KOPT-K1 (cell line): ENCODE measurements around the gene MYH9.
"Not testable (repeated sequence)": the region's sequence is repeated elsewhere in the genome, so short reads cannot be mapped to it uniquely, and the experiment has no call there.

Experiments
- H3K27ac ChIP-seq: fragments of 200-600 bp; sonication (generic); 2 replicates; pipeline ENCODE4 v1.5.1; 2016; ENCODE audit warnings: antibody characterized with exemption, mild to moderate bottlenecking, low read depth, low read length; ENCODE audit not compliant: poor library complexity, severe bottlenecking
- H3K36me3 ChIP-seq: fragments of 200-600 bp; sonication (generic); 2 replicates; pipeline ENCODE4 v1.5.1; 2017; ENCODE audit warnings: antibody characterized with exemption, mild to moderate bottlenecking, low read length, moderate library complexity; ENCODE audit not compliant: insufficient read depth
- H3K9me3 ChIP-seq: fragments of 200-600 bp; sonication (generic); 2 replicates; pipeline ENCODE4 v1.5.1; 2017; ENCODE audit warnings: antibody characterized with exemption, low read length, mild to moderate bottlenecking; ENCODE audit not compliant: insufficient read depth, poor library complexity, severe bottlenecking

MYH9 gene

GRCh38 chr22:36387959-36388726, at the start of gene MYH9:
TSS of gene MYH9 (minus strand) at chr22:36387967. CDS start at chr22:36349236, 38,731 bp downstream.
- H3K36me3 ChIP-seq: peaks cover 3% of the 10 kb centered on the region
- no peaks in the 10 kb centered on the region for H3K9me3 ChIP-seq
- H3K27ac ChIP-seq: peak within 1 kb of the TSS; percentile 81

DNA sequence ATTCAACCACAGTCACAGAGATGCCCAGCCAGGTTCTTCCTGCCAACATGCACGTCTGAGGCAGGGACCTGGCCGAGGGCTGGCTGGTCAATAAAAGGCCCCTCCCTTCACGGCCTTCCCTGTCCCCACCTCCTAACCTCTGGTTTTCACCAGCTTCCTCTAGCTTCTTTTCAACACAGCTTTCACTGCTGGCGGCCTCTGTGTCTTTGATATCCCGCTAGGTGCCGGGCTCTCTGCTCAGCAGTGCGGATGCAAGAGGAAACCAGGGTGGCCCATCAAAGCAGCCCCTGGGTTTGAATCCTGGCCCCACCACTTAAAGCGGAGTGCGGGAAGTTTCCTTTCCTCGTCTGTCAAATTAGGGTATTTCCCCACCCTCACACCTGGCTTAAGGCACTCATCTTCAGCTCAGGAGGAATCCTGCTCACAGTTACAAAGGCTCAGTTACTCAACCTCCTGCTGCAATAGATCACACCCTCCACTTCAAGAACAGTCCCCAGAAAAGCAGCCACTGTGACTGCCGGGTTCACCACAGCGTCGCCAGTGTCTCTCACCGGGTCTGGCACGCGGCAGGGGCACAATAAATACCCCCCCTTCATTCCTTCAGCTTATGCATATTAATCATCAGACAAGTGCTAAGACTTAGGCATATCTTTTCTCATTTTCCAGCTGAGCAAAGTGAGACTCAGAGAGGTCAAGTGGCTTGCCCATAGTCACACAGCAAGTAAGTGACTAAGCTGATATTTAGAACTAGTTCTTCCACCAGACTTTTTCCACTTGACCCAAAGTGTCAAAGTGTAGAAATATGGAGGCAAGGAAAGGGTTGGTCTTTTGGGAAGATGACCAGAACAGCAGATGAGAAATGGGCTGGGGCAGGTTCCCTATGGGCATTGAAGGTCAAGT, 48.0 kb upstream of the MYH9 start:
- Histone ChIP-seq H3K27ac (peak overlapping the region; percentile 9), H3K36me3 (no peaks in the 10 kb centered on the region), H3K9me3 (no peaks in the 10 kb centered on the region)

DNA sequence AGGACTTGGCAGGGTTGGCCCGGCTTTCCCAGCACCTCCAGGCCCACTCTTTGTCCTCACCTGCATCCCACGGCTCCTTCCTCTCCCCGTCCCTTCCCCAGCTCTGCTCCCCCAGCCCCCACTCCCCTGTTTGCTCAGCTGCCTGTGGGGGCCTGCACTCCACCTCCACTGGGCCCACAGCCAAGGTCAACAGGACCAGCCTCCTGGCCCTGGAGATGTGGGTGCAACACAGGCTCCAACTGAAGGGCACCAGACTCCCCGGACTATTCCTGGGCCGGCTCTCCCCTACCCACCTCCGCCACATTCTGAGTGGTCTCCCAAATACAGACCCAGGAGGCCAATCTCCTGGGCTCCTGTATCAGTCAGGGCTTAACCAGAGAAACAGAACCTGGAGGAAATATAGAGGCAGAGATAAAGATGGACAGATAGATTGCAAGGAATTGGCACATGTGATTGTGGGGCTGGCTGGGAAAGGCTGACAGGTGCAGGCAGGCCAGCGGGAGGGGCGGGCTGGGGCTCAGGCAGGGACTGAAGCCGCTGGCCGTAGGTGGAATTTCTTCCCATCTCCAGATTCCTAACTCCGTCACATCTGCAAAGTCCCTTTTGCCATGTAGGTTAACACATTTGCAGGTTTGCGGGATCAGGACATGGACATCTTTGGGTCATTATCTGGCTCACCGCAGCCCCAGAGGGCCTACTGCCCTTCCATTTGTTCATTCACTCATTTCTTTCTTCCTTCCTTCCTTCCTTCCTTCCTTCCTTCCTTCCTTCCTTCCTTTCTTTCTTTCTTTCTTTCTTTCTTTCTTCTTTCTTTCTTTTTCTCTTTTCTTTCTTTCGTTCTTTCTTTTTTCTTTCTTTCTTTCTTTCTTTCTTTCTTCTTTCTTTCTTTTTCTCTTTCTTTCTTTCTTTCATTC, 45.8 kb upstream of the MYH9 start:
- Histone ChIP-seq H3K27ac (no peak overlapping the region), H3K36me3 (no peaks in the 10 kb centered on the region), H3K9me3 (no peaks in the 10 kb centered on the region)

DNA sequence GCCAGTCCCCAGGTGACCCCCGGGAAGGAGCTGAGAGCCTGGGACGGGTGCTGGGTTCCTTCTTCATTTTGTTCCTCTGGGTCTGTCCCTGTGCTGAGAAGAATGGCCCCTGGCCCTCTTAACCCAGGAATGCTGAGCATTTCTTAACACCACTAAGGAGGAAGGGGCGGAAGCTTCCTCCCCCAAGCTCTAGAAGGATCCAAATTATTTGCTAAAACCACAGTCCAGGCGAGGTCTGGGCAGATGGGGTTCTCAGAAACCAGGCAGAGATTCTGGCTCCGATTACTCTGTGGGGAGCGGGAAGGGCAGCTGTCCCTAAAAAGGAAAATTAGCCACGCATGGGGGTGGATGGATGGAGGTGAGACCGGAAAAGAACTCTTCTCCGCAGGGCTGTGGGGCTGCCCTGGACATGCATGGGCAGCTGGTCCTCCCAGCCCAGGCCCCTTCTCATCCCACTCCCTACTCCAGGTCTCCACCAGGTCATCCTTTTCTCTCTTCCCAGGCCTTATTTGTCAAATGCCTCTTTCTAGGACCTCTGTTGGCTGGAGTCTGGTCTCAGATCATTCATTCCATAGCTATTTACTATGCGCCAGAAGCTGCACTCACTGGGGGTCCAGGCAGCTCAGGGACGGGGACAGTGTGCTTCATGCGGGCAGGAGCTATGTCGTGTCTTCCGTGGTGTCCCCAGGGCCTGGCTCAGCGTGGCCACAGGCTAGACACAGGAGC, 45.0 kb upstream of the MYH9 start:
- Histone ChIP-seq H3K27ac (no peak overlapping the region), H3K9me3 (no peaks in the 10 kb centered on the region), H3K36me3 (no peaks in the 10 kb centered on the region)

DNA sequence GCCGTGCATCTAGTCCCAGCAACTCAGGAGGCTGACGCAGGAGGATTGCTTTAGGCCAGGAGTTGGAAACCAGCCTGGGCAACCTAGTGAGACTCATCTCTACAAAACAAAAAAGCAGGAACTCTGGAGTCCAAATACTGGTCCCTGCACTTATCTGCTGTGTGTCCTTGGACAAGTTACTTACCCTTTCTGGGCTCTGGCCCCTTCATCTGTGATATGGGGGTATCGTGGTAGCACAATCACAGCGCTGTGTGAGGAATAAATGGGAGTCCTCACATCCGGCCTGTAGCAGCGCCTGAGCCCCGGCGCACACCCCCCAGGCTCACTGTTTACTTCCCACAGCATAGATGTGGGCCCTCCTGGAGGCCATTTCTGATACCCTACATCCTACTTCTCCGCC, 44.2 kb upstream of the MYH9 start:
- H3K27ac ChIP-seq: no peak overlapping the region
- no peaks in the 10 kb centered on the region for H3K36me3 ChIP-seq
- H3K9me3 ChIP-seq: no peaks in the 10 kb centered on the region

- H3K27ac ChIP-seq: no peak overlapping the region
- H3K9me3 ChIP-seq: no peaks in the 10 kb centered on the region
- H3K36me3 ChIP-seq: no peaks in the 10 kb centered on the region
Observed at GRCh38 chr22:36430863-36431262, 43.1 kb upstream of the MYH9 start.

GRCh38 chr22:36427952-36428351, 40.2 kb upstream of the MYH9 start:
- not testable (repeated sequence) for H3K9me3 ChIP-seq, H3K27ac ChIP-seq, H3K36me3 ChIP-seq

DNA sequence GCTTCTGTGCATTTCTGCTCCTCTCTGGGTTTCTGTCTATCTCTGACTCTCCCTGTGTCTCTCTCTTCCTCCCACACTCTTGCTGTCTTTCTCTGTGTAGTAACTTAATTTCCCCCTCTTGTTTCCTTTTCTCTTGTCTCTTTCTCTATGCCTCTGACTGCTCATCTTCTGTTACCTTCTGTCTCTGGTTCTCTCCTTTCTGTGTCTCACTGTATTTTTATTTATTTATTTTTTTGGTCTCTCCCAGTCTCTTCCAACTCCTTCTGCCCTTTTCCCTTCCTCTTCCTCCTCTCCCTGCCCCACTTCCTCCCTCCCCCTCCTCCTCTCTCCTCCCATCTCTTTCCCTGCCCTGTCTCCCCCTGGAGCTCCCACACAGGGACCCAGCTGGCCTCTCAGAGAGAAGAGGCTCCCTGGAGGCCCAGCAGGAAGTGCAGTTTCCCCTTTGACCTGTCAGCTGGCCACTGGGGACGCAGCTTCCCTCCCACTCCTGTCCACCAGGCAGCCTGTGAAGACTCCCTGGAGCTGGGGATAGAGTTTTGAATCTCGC, 38.3 kb upstream of the MYH9 start:
- no peaks in the 10 kb centered on the region for H3K9me3 ChIP-seq
- H3K36me3 ChIP-seq: no peaks in the 10 kb centered on the region
- no peak overlapping the region for H3K27ac ChIP-seq

DNA sequence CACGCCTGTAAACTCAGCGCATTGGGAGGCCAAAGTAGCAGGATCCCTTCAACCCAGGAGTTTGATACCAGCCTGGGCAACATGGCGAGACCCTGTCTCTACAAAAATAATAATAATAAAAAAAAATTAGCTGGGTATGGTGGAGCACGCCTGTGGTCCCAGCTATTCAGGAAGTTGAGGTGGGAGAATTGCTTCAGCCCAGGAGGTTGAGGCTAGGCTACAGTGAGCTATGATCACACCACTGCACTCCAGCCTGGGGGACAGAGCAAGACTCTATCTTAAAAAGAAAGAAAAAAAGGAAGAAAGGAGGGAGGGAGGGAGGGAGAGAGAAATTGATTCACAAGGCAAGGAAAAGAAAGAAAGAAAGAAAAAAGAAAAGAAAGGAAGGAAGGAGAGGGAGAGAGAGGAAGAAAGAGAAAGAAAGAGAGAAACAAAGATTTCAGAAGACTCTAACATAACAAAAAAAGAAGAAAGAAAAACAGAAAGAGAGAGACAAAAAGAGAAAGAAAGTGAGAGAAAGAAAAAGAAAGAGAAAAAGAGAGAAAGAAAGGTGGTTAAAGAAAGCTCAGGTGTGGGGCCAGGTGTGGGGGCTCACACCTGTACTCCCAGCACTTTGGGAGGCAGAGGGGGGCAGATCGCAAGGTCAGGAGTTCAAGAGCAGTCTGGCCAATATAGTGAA, 37.3 kb upstream of the MYH9 start:
- Histone ChIP-seq H3K9me3 (no peaks in the 10 kb centered on the region), H3K36me3 (no peaks in the 10 kb centered on the region), H3K27ac (no peak overlapping the region)

DNA sequence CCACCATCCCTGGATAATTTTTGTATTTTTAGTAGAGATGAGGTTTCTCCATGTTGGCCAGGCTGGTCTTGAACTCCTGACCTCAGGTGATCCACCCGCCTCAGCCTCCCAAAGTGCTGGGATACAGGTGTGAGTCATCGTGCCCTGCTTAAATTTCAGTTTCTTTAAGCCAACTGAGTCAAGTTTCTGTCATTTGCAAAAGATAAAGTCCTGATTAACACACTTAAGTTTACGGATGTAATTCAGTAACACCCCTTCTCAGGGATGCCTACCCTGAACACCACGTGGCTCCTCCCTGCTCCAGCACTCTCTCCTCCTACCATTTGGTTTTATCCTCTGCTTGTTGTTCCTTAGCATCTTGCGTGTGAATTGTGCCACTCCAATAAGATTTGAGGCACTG, 36.7 kb upstream of the MYH9 start:
- not testable (repeated sequence) for H3K36me3 ChIP-seq, H3K27ac ChIP-seq, H3K9me3 ChIP-seq

DNA sequence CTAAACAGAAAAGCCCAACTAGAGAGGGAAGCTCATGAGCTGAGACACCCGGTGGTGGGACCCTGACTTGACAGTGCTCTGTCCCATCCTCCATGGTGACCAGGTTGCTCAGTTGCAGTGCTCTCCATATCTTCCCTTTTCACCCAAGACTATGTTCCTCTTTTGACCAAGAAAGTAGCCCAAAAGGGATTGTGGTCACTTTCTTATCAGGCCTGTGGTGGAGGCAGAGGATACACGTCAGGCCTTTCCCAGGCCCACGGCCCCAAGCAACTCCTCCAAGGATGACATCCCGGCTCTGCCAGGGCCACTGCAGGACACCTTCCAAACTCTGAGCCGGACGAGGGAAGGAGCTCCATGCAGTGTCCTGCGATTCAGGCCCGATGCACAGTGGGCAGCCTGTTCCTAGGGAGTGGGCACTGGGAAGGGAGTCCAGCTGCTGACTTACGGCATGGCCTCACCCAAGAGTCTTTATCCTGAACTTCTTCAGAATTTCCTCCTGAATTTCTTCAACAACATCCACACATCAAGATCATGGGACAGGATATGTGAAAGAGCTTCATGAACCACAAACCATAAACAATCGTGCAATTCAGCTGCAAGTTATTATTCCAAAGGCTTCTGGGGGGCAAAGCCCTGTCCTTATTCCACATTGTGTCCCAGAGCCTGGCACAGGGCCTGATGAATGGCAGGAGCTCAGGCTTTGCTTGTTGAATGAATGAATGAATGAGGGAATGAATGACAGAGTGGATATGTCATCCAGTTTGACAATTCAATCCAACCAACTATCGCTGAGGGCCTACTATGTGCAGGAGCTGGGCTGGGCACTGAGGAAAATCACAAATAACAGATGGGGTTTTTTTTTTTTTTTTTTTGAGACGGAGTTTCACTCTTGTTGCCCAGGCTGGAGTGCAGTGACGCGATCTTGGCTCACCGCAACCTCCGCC, 36.0 kb upstream of the MYH9 start:
- no peaks in the 10 kb centered on the region for H3K9me3 ChIP-seq
- no peaks in the 10 kb centered on the region for H3K36me3 ChIP-seq
- no peak overlapping the region for H3K27ac ChIP-seq

GRCh38 chr22:36422287-36423014, 34.7 kb upstream of the MYH9 start:
- H3K9me3 ChIP-seq: no peaks in the 10 kb centered on the region
- no peak overlapping the region for H3K27ac ChIP-seq
- H3K36me3 ChIP-seq: no peaks in the 10 kb centered on the region
